ENCODE measurements around the gene USP37.

DNA sequence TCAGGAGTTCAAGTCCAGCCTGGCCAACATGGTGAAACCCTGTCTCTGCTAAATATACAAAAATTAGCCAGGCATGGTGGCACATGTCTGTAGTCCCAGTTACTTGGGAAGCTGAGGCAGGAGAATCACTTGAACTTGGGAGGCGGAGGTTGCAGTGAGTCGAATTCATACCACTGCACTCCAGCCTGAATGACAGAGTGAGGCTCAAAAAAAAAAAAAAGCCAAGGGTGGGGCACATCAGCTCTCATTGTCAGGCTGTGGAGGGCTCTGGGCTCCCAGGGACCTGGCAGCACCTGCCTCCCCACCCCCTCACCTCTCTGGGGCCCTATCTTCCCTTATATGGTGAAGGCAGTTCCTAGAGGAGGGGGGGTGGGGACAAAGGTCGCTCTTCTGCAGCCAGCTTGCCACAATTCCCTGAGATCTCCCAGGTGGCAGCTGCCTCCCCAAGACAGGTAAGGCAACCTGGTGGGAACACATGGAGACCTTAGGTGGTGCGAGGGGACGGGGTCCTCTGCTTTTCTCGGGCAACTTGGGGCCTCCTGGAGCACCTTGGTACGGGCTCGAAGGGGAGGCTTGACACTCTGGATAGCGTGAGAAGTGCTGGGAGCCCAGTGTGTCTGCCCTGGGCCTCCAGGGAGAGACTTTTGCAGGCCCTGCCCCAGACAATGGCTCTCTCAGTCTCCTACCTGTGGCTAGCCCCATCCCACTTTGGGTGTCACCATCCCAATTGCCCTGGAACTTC is 149.3 kb downstream of the USP37 start, which contains the start of gene VIL1:
- TF ChIP-seq, protein P1, sequence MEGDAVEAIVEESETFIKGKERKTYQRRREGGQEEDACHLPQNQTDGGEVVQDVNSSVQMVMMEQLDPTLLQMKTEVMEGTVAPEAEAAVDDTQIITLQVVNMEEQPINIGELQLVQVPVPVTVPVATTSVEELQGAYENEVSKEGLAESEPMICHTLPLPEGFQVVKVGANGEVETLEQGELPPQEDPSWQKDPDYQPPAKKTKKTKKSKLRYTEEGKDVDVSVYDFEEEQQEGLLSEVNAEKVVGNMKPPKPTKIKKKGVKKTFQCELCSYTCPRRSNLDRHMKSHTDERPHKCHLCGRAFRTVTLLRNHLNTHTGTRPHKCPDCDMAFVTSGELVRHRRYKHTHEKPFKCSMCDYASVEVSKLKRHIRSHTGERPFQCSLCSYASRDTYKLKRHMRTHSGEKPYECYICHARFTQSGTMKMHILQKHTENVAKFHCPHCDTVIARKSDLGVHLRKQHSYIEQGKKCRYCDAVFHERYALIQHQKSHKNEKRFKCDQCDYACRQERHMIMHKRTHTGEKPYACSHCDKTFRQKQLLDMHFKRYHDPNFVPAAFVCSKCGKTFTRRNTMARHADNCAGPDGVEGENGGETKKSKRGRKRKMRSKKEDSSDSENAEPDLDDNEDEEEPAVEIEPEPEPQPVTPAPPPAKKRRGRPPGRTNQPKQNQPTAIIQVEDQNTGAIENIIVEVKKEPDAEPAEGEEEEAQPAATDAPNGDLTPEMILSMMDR (IDR thresholded peaks at IDR 0.05), result no peak
- no peak for TF ChIP-seq ZFX (IDR thresholded peaks at IDR 0.05; ENCODE audit: borderline replicate concordance)
